Activated T-cell treated with anti-CD3 and anti-CD28 coated beads for 1 hour (primary cell): ENCODE data around the gene RAB3IL1.
"Not testable (repeated sequence)": the region's sequence is repeated elsewhere in the genome, so short reads cannot be mapped to it uniquely, and the experiment has no call there.

Experiments used
- DNase-seq: peaks from one replicate; pipeline ENCODE4 v3.0.0-alpha.2; 2020; ENCODE audit warnings: low read depth

The RAB3IL1 gene

GRCh38 chr11:61885784-61886580 lies 31.4 kb downstream of the RAB3IL1 start:
- no peak for DNase-seq

DNA sequence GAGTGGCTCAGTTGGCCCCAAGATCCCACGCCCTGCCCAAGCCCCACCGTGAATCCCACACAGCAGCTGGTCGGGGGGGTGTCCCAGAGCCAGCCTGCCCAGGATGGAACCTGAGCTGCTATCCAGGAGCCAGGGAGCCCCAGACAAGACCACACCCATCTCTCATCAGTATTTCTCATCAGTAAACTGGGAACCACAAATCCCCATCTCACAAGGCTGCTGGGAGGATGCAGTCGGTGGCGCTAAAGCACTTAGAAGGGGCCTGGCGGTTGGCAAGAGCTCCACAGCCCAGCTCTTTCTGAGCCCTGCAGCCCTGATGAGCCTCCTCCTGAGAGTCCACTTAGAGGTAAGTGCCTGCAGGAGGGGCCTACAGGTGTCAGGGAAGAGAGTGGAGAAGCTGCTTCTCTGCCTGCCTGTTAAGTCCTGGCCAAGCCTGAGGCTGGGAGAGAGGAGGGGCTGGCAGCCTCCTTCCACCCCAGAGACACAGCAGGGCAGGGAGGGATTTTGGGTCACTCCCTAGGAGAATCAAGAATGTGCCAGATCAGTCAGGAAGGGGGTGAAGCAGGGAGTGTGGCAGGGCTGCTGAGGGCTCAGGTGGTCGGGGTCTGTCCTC lies 32.1 kb downstream of the RAB3IL1 start:
- no peak for DNase-seq

- no peak for DNase-seq
These were observed 33.4 kb downstream of the RAB3IL1 start for GRCh38 chr11:61883947-61884346.

DNA sequence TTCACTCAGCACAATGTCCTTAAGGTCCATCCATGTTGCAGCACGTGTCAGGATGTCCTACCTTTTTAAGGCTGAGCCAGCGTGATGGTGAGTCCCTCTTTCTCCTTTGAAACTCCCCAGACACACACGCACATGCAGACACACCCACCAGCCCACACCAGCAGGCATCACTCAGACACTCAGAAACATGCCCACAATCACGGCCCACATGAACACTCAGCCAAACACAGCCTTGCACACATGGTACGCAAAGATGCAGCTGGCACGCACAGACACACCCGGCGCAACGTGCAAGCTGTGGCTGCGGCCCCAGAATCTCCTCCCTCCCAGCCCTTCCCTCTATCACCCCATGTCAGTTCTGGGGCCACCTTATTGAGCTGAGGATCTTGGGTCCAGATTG lies 34.0 kb downstream of the RAB3IL1 start:
- DNase-seq, result no peak

DNA sequence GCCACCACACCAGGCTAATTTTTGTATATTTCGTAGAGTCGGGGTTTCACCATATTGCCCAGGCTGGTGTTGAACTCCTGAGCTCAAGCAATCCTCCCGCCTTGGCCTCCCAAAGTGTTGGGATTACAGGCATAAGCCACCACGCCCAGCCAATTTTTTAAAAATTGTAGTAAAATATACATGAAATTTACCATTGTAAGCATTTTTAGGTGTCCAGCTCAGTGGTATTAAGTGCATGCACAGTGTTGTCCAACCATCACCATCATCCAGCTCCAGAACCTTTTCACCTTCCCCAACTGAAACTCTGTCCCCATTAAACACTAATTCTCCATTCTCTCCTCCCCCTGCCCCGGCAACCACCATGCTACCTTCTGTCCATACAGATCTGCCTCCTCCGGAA lies 34.5 kb downstream of the RAB3IL1 start:
- DNase-seq, result no peak

- DNase-seq, result not testable (repeated sequence)
These were observed 35.1 kb downstream of the RAB3IL1 start for GRCh38 chr11:61882267-61882666.

- DNase-seq, result no peak
These were observed 36.0 kb downstream of the RAB3IL1 start for GRCh38 chr11:61881397-61881796.

DNA sequence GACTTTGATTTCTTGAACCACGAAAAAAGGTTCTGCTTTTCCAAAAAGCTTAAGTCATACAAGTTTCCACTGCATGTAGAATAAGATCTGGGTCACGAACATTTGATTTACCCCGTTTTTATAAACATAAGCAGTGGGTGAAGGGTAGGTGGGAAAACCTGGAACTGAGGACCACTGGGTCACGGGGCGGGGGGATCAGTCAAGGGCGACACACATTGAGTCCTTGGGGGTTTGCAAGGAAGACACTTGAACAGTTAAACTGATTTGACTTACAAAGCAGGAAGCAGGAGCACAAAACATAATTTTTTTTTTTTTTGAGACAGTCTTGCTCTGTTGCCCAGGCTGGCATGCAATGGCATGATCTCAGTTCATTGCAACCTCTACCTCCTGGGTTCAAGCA lies 36.9 kb downstream of the RAB3IL1 start:
- no peak for DNase-seq

DNA sequence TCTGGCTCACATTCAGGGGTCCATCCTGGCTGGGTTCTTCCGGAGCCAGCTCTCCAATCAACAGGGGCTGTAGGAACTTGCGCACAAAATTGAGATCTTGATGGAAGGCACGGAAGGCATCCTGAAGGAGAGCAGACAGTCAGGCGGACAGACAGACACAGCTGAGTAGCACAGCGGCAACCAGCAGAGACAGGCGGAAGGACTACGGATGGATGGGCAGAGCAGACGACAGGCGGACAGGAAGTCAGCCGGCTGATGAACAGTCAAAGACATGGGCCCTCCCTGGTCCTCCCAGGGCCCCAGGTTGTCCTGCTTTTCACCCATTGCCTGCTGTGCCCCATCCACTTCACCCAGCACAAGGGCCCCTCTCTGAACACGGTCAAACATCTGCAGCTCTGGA lies 37.3 kb downstream of the RAB3IL1 start:
- DNase-seq, result no peak

DNA sequence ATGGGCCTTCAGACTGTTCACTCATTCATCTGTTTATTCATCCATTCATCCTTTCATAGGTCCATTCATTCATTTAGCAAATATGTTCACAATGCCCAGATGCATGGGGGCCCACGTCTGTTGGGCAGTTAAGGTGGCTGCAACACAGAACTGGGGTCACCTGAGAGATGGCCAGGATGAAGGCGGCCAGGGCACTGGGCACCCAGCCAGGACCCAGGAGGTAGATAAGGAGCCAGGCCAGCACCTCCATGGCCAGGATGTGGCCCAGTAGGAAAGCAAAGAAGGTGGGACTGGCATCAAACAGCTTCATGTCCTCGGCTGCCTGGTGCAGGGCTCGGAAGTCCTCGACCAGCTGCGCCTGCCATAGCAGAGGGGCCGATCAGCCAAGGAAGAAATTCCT lies 38.2 kb downstream of the RAB3IL1 start:
- no peak for DNase-seq

- DNase-seq, result no peak
These were observed 41.7 kb downstream of the RAB3IL1 start for GRCh38 chr11:61875698-61876097.

DNA sequence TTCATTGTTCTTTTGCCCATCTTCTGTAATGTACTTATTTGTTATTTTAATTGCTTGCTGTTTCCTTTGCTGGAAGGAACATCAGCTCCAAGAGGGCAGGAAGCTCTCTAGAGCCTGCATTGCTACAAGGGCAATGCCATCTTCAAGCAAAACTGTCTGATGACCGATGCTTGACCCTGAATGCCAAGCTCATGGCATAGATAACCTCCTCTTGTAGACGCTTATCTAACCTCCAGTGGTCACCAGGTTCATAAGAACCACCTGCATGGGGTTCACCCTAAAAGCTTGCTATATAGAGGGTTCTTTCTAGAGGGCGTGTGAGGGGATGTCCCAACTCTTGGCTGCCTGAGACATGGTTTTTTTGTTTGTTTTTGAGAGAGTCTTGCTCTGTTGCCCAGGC lies 42.5 kb downstream of the RAB3IL1 start:
- DNase-seq, result no peak

- DNase-seq, result no peak
These were observed 43.0 kb downstream of the RAB3IL1 start for GRCh38 chr11:61874377-61874809.

DNA sequence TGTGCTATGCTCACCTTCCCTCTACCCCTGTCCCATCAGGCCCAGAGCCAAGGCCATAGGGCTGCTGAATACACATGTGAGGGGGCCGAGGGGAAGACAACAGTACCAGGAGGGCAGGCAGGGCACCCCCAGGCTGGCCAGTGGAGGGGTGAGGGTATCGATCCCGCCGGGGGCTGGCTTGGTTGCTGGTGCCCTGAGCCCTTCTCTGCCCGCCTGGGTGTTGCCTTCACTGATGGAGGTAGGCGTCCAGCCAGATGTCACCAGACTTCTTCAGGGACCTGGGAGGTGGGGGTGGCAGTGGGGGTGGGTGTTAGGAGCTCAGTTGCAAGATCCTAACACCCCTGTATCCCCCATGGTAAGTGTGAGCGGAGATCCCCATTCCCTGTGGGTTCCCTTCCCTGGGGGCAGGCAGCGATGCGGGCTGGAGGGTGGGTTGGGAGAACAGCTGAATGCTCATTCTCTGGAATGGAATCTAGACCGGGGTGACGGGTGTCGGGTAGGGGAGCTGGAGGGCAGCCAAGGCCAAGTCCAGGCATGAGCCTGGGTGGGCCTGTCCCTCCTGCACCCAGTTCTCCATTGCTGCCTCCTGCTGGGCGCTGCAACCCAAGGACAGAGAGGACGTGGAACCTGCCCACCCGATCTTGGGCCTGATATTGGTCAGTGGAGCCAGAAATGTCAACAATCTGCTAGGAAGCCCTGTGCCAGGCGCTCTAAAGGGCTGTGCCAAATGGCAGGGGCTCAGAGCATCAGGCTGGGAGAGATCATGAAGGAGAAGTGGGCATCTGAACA lies 43.6 kb downstream of the RAB3IL1 start:
- no peak for DNase-seq

- DNase-seq, result no peak
These were observed 44.3 kb downstream of the RAB3IL1 start for GRCh38 chr11:61872935-61873565.

- peak; percentile 42 for DNase-seq
These were observed 46.2 kb downstream of the RAB3IL1 start for GRCh38 chr11:61871158-61871597.

DNA sequence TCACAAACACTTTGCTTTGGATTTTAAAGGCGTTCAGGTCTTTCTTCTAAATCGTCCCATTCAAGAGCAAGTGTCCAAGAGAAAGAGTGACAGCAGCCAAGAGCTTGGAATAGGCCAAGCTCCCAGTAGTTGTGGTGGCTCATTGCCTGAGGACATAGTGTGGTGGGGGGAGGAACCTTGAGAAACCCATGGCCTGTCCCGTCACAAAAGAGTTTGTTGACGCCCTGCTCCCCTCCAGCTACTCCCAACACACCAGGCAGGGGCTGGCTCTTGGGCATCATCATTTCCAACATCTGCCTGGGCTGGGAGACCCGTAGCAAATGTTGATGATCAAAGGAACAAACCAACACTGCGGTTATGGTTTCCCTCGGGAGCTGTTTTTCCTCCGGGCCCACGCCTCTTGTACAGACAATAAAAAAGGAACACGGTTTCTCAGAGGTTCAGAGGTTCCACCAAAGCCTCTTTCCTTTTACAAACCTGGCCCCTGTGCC lies 46.8 kb downstream of the RAB3IL1 start:
- no peak for DNase-seq

- DNase-seq, result no peak
These were observed 47.5 kb downstream of the RAB3IL1 start for GRCh38 chr11:61869708-61870451.

- no peak for DNase-seq
These were observed 48.0 kb downstream of the RAB3IL1 start for GRCh38 chr11:61869429-61869707.

DNA sequence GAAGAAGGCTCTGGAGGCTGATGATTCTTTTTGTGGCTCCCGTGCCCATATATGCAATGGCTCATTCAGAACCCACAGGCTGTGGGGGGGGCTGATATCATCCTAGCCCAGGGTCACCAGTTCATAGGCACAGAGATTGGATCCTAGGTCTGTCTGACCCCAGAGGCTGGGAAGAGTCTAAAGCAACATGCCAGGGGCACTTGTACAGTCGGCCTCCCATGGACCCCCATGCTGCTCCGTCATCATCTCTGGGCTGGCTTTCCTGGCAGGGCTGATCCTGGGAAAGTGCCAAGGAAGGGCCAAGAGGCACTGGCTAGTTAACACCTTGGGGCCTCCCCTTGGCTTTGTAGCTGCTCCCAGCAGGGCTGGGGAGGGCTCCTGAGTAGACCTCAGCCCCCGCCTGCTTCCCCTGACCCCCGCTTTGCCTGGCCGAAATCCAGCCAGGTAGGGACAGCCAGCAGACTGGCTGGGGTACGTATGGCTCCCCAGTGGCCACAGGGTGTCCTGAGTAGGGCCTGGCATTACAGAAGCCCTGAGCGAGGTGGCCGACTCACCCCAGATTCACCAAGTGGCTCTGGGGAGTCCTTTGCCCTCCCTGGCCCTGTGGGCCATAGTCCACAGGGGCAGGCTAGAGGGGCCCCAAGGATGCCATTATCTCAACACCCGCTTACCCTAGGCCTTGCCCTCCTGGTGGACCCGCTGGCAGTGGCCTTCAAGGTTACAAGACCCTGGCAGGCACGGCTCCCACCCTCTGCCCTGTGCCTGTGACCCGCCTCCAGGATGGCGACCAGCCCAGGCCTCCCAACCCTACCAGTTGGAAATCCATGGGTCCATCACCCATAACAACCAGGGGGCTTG lies 48.6 kb downstream of the RAB3IL1 start:
- DNase-seq, result no peak

DNA sequence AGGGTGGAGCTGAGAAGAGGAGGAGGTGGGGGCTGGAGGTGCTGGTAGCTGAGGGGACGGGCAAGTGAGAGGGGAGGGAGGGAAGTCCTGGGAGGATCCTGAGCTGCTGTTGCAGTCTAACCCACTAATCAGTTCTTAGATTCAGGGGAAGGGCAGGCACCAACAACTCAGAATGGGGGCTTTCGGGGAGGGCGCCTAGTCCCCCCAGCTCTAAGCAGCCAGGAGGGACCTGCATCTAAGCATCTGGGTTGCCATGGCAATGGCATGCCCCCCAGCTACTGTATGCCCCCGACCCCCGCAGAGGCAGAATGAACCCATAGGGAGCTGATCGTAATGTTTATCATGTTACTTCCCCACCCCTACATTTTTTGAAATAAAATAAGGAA lies 50.4 kb downstream of the RAB3IL1 start:
- no peak for DNase-seq
